Measurements from ENCODE around the gene EEPD1. TPM values are rescaled to one million over a fixed set of nuclear protein-coding genes. Genes with fewer than 3 reads are reported as not detected.

The EEPD1 gene
- total RNA-seq, 4 donors from 2014 or later: 2.2 to 9.3 (median 6.2) TPM

GRCh38 chr7:36311539-36311938 lies 158.5 kb downstream of the EEPD1 start:
- WGBS, 2 donors: 92 to 93% methylated on average over 7 of the region's 7 CpGs
- H3K4me1 ChIP-seq: peaks cover 2 to 5% of the 10 kb centered on the region in 2 donors
- DNase-seq: no peak

DNA sequence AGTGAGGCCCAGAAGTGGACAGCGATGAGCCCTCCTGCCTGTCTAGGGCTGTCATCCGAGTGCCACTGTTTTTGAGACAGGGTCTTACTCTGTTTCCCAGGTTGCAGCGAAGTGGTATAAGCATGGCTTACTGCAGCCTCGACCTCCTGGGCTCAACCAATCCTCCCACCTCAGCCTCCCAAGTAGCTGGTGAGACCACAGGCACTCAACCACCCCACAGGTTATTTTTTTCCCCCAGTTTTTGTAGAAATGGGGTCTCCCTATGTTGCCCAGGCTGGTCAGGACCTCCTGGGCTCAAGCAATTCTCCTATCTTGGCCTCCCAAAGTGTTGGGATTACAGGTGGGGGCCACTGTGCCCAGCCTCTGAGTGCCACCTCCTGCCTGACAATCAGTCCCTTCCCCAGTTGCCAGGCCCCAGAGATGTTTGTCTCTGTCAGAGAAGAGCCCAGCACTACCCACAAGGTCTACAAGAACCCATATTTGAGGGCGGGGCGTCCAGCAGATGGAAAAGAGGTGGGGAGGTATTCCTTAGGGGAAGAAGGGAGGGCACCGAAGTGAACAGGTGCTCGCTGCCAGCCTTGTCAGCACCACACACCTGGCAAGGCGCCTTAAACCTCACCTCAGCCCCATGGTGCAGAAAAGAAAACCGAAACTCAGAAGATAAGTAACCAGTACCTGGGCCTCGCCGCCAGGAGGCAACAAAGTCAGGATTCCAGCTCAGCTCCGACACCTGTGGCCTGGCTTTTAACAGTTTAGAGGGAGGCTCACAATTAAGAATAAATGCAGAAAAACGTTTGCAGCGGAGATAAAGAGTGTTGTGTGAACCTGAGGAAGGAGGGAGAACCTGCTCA lies 159.2 kb downstream of the EEPD1 start:
- Histone ChIP-seq H3K27ac (no peak overlapping the region), H3K9me3 (no peaks in the 10 kb centered on the region), H3K36me3 (no peaks in the 10 kb centered on the region), H3K4me1 (no peaks in the 10 kb centered on the region), H3K27me3 (no peaks in the 10 kb centered on the region), H3K4me3 (replicated peaks in 1 of 3) (no peak overlapping the region)
- WGBS, 2 donors: 68 to 75% methylated on average over 15 of the region's 15 CpGs
- peak; percentile 52 to 62 for DNase-seq
- intact Hi-C loops (cut with DNase I): no loop called here
- TF ChIP-seq, protein P1, sequence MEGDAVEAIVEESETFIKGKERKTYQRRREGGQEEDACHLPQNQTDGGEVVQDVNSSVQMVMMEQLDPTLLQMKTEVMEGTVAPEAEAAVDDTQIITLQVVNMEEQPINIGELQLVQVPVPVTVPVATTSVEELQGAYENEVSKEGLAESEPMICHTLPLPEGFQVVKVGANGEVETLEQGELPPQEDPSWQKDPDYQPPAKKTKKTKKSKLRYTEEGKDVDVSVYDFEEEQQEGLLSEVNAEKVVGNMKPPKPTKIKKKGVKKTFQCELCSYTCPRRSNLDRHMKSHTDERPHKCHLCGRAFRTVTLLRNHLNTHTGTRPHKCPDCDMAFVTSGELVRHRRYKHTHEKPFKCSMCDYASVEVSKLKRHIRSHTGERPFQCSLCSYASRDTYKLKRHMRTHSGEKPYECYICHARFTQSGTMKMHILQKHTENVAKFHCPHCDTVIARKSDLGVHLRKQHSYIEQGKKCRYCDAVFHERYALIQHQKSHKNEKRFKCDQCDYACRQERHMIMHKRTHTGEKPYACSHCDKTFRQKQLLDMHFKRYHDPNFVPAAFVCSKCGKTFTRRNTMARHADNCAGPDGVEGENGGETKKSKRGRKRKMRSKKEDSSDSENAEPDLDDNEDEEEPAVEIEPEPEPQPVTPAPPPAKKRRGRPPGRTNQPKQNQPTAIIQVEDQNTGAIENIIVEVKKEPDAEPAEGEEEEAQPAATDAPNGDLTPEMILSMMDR (IDR thresholded peaks at IDR 0.05): peak in 4 of 6 experiments; percentile 11 to 40 (median 35)
- TF ChIP-seq POLR2A (IDR thresholded peaks at IDR 0.05): no peak

More at GRCh38 chr7:36311539-36311938, 158.5 kb downstream of the EEPD1 start:
- Histone ChIP-seq H3K27ac (no peak overlapping the region), H3K36me3 (no peaks in the 10 kb centered on the region), H3K27me3 (no peaks in the 10 kb centered on the region), H3K4me3 (replicated peaks in 1 of 3) (no peak overlapping the region), H3K9me3 (no peaks in the 10 kb centered on the region)
- intact Hi-C loops (cut with DNase I): no loop called here
- TF ChIP-seq POLR2A (IDR thresholded peaks at IDR 0.05): no peak
- TF ChIP-seq, protein P1 (IDR thresholded peaks at IDR 0.05): no peak

DNA sequence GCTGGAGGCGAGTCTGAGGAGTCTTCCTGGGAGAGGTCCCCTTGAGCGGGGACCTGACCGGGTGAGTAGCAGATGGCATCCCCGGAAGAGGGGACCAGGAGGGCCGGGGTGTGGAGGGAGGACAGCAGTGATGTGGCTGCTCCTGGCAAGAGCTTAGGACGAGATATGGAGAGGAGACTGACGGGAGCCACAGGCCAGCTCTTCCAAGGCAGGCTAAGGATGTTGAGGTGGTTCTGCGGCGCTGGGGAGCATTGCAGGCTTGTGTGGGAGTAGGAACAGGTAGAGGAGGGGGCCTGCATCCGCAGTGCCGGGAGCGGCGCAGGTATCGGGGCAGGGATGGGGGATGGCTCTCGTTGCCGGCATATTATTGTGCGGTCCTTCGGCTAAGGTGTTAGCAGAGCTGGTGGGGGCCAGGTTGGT lies 159.9 kb downstream of the EEPD1 start:
- 89 to 93% methylated on average over 18 of the region's 18 CpGs for WGBS, 2 donors
- Histone ChIP-seq H3K9me3 (no peaks in the 10 kb centered on the region), H3K36me3 (no peaks in the 10 kb centered on the region), H3K4me3 (replicated peaks in 1 of 3) (no peak overlapping the region), H3K27ac (no peak overlapping the region), H3K4me1 (no peaks in the 10 kb centered on the region), H3K27me3 (no peaks in the 10 kb centered on the region)
- no peak for DNase-seq
- TF ChIP-seq POLR2A (IDR thresholded peaks at IDR 0.05): no peak
- TF ChIP-seq, protein P1 (IDR thresholded peaks at IDR 0.05): no peak
- intact Hi-C loops (cut with DNase I): no loop called here

DNA sequence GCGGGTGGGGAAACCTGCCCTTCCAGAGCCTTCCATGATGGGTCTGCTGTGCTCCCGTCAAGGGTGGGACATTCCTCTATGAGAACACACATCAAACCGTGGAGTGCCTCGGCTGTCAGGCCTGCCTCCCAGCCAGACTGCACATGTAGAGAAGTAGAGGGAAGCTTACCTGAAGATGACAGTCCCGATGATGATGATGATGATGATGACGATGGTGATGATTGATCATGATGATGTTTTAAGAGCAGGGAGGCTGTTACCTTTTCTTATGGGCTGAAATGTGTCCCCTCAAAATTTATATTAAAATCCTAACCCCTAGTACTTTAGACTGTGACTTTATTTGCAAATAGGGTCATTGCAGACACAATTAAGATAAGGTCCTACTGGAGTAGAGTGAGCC lies 160.6 kb downstream of the EEPD1 start:
- intact Hi-C loops (cut with DNase I): no loop called here
- DNase-seq: no peak
- 85 to 88% methylated on average over 6 of the region's 6 CpGs for WGBS, 2 donors
- Histone ChIP-seq H3K36me3 (no peaks in the 10 kb centered on the region), H3K4me1 (no peaks in the 10 kb centered on the region), H3K4me3 (replicated peaks in 1 of 3) (no peak overlapping the region), H3K9me3 (no peaks in the 10 kb centered on the region), H3K27me3 (no peaks in the 10 kb centered on the region), H3K27ac (no peak overlapping the region)
- TF ChIP-seq, protein P1 (IDR thresholded peaks at IDR 0.05): no peak
- no peak for TF ChIP-seq POLR2A (IDR thresholded peaks at IDR 0.05)

DNA sequence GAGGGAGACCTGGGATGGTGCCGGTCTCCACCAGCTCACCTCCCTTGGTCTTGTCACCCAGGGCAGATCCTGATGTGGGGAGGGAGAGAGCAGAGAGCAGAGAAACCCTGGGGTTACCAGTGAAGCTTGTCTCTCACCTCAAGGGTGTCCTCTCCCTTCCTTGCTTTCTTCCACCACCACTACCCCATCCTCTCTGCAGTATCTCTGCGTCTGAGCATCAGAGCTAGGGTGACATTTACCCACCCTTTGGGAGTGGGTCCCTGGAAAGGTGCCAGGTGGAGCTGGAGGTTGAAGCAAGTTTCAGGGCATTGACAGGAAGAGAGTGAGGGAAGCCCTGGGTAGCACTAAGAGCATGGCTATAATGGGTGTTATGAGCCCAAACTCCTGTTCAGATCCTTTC lies 161.4 kb downstream of the EEPD1 start:
- intact Hi-C loops (cut with DNase I): no loop called here
- Histone ChIP-seq H3K27me3 (no peaks in the 10 kb centered on the region), H3K36me3 (no peaks in the 10 kb centered on the region), H3K27ac (no peak overlapping the region), H3K9me3 (no peaks in the 10 kb centered on the region), H3K4me1 (no peaks in the 10 kb centered on the region), H3K4me3 (replicated peaks in 1 of 3) (no peak overlapping the region)
- TF ChIP-seq POLR2A (IDR thresholded peaks at IDR 0.05): no peak
- DNase-seq: no peak
- 91 to 92% methylated on average over 2 of the region's 2 CpGs for WGBS, 2 donors

Measured in thyroid gland (tissue), 4 donors.